Large intestine (tissue), 3 donors: ENCODE data around the gene TFF2. TPM values are rescaled to one million over a fixed set of nuclear protein-coding genes. Genes with fewer than 3 reads are reported as not detected.
A peak's percentile ranks its signal among the peaks of the same experiment; 100 is the strongest.

Experiments used
- DNase-seq, 2 donors: peaks; one replicate each; pipeline versions ENCODE4 v3.0.0 to v3.0.0-alpha.2; 2013
- H3K27ac ChIP-seq: one replicate; pipeline ENCODE4 v1.5.1; 2013; ENCODE audit warnings: low read length
- H3K27me3 ChIP-seq: 2 replicates; pipeline ENCODE4 v1.6.1; 2013; ENCODE audit warnings: low read length; ENCODE audit not compliant: control insufficient read depth, insufficient read depth
- H3K36me3 ChIP-seq: 2 replicates; pipeline ENCODE4 v1.6.1; 2013; ENCODE audit warnings: low read length; ENCODE audit not compliant: control insufficient read depth, insufficient read depth
- H3K4me1 ChIP-seq: one replicate; pipeline ENCODE4 v1.6.1; 2013; ENCODE audit warnings: low read length; ENCODE audit not compliant: control insufficient read depth, insufficient read depth
- H3K4me3 ChIP-seq: one replicate; pipeline ENCODE4 v1.5.1; 2013; ENCODE audit warnings: low read length
- H3K9me3 ChIP-seq: one replicate; pipeline ENCODE4 v1.6.1; 2013; ENCODE audit warnings: mild to moderate bottlenecking, low read depth, low read length, moderate library complexity; ENCODE audit not compliant: control insufficient read depth
- WGBS: methylation state at CpG from one replicate; pipeline ENCODE4 v1.1.5; 2013; ENCODE audit warnings: low lambda C conversion rate; ENCODE audit not compliant: insufficient coverage; 5-methylcytosine and 5-hydroxymethylcytosine counted together
- polyA plus RNA-seq: library from polyadenylated mRNA; unstranded; fragments of 120-200 nt; gene quantifications from one replicate; pipeline ENCODE4 v1.2.1, GENCODE V29; 2013

The TFF2 gene
- polyA plus RNA-seq, 1 donor: 0.12 TPM

DNA sequence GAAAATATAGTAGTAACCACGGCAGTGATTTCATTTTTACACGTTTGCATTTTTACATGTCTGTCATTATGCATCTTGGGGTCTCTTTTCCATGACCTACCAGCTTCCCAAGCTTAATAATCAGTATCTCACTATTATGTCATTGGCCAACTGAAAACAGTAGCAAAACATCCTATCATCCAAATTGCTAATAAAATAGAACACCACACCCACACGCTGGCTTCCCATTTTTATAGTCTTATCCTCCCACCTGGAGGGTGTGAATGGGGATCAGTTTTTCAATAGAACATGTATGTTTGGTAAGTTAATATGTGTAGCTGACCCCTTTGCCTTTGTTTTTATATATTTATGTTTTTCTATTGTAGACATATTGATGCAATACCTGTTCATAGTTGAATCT, 47.4 kb downstream of the TFF2 start:
- no peak for DNase-seq
- WGBS: no CpG with 5 or more reads among the region's 3 CpGs
- no peaks in the 10 kb centered on the region for H3K36me3 ChIP-seq

DNA sequence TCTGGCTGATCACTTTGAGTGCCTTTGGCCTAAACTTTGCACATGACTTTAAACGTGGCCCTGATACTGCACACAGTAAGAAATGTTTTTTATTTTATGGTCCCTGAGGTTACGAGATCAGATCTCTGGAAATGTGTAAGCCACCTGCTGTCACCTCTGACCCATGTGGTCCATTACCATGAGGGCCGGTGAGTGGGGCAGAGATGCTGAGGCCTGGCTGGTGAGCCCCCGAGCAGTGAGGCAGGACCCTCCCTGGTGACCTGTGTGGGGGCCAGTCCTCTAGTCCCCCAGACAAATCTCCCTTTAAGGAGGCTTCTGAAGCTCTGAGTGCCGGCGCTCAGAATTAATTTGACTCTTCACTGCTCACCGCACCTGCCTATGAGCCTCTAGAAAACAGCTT, 48.0 kb downstream of the TFF2 start:
- WGBS: no CpG with 5 or more reads among the region's 7 CpGs
- no peak for DNase-seq
- no peaks in the 10 kb centered on the region for H3K9me3 ChIP-seq
- H3K36me3 ChIP-seq: no peaks in the 10 kb centered on the region
- no peak overlapping the region for H3K4me3 ChIP-seq
- H3K27ac ChIP-seq: no peak overlapping the region
- H3K4me1 ChIP-seq: no peaks in the 10 kb centered on the region
- no peaks in the 10 kb centered on the region for H3K27me3 ChIP-seq

More for the DNA sequence above, 47.4 kb downstream of the TFF2 start:
- H3K4me3 ChIP-seq: no peak overlapping the region
- no peak overlapping the region for H3K27ac ChIP-seq
- no peaks in the 10 kb centered on the region for H3K9me3 ChIP-seq
- no peaks in the 10 kb centered on the region for H3K27me3 ChIP-seq
- H3K4me1 ChIP-seq: no peaks in the 10 kb centered on the region

DNA sequence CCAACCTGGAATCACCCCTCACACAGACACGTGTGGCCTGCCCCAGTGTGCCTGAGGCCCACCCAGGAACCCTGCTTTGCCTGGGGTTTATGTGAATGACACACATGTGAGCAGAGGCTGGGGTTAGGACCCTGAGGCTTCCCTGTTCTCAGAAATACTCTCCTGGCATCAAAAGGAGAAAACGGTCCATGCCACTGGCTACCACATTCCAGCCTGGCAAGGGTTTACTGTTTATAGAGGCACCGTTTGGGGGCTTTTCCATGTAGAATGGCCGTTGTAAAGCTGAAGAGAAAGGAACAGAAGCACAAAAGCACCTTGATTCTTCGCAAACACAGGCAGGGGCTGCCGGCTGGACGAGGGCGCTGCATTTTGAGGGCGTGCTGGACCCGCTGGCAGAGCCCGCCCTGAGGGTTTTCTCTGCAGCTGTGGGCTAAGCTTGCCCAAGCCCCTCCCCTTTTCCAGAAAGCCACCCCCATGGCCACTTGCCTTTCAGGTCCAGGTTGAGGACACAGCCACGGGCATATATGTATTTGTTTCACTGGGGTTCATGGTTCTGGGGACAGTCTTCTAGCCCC, 48.6 kb downstream of the TFF2 start:
- no peak overlapping the region for H3K27ac ChIP-seq
- H3K9me3 ChIP-seq: no peaks in the 10 kb centered on the region
- H3K27me3 ChIP-seq: no peaks in the 10 kb centered on the region
- no peaks in the 10 kb centered on the region for H3K4me1 ChIP-seq
- H3K36me3 ChIP-seq: no peaks in the 10 kb centered on the region
- no peak for DNase-seq
- WGBS: no CpG with 5 or more reads among the region's 12 CpGs
- H3K4me3 ChIP-seq: no peak overlapping the region

DNA sequence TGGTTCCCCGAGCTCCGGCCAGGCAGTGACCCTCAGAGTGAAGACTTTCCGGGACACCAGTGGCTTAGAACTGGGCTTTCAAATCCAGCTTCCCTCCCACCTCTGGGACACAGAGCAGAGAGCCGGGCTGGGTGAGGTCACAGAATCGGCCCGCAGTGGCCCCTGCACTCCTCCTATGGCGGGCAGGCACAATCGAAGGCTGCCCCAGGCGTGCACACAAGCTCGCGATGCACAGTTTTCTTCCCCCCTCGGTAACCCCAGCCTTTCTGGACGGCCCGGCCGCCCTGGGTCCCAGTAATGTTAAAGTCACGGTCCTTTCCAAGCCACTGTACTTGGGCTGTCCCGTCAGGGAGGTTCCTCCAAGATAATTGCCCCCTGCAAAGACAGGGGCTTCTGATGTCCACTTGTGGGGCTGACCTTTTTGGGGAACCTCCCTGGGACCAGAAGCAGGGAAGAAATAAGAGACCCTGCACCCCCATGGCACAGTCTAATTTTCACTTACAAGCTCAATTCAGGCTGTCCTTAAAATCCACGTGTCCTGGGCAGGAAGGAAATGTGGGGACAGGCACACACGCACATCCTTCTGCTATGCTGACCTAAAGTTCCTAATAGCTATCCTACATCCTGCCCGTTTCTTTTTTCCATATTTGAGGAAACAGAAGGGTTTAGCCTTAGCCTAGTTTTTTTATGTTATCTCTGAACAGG, 49.3 kb downstream of the TFF2 start:
- H3K27me3 ChIP-seq: no peaks in the 10 kb centered on the region
- no peak overlapping the region for H3K27ac ChIP-seq
- H3K4me3 ChIP-seq: no peak overlapping the region
- no peak for DNase-seq
- H3K36me3 ChIP-seq: no peaks in the 10 kb centered on the region
- H3K9me3 ChIP-seq: no peaks in the 10 kb centered on the region
- WGBS: no CpG with 5 or more reads among the region's 20 CpGs
- no peaks in the 10 kb centered on the region for H3K4me1 ChIP-seq

DNA sequence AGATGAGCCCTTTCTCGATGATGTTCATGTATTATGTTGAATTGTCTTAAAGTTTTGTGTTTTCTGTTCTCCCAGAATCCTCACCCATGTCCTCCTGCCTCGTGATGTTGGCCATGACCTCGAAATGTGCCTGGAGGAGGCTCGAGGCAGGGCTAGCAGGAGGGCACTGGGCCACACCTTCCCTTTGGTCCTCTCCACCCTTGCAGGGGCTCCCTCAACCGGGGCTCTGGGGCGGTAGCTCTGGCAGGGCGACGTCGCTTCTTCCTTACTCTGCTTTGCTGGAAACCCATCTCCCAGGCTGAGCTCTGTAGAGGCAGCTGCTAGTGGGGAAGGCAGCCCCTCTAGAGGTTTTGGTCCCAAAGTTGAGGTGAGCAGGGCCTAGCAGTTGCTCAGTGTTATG, 49.8 kb downstream of the TFF2 start:
- Histone ChIP-seq H3K9me3 (no peaks in the 10 kb centered on the region), H3K4me3 (no peak overlapping the region), H3K27ac (no peak overlapping the region), H3K4me1 (no peaks in the 10 kb centered on the region), H3K36me3 (peaks cover 2% of the 10 kb centered on the region), H3K27me3 (peaks cover 2% of the 10 kb centered on the region)
- WGBS: no CpG with 5 or more reads among the region's 9 CpGs
- DNase-seq: no peak

DNA sequence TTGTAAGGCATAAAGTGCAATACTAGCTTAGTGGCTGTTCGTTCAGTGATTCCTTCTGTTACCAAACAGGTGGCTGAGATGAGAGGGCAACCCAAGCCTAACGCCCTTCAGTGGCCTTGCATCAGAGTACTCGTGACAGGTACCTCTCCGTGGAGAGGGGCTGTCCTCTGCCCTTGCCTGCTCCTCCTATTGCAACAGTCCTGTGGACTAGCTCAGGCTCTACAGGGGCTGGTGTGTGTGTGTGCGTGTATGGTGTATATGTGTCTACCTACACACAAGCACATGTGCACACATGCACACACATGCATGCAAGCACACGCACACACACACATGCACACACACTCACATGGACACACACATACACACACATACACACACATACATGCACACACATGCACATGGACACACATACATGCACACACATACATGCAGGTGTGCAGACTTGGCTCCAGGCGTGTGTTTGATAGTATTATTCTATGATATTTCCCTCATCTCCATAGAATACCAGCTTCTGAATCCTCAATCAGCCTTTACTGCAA, 50.7 kb downstream of the TFF2 start:
- Histone ChIP-seq H3K4me3 (no peak overlapping the region), H3K9me3 (no peaks in the 10 kb centered on the region), H3K4me1 (no peaks in the 10 kb centered on the region), H3K27me3 (peaks cover 2% of the 10 kb centered on the region), H3K27ac (no peak overlapping the region), H3K36me3 (peaks cover 2% of the 10 kb centered on the region)
- no peak for DNase-seq
- WGBS: no CpG with 5 or more reads among the region's 7 CpGs

DNA sequence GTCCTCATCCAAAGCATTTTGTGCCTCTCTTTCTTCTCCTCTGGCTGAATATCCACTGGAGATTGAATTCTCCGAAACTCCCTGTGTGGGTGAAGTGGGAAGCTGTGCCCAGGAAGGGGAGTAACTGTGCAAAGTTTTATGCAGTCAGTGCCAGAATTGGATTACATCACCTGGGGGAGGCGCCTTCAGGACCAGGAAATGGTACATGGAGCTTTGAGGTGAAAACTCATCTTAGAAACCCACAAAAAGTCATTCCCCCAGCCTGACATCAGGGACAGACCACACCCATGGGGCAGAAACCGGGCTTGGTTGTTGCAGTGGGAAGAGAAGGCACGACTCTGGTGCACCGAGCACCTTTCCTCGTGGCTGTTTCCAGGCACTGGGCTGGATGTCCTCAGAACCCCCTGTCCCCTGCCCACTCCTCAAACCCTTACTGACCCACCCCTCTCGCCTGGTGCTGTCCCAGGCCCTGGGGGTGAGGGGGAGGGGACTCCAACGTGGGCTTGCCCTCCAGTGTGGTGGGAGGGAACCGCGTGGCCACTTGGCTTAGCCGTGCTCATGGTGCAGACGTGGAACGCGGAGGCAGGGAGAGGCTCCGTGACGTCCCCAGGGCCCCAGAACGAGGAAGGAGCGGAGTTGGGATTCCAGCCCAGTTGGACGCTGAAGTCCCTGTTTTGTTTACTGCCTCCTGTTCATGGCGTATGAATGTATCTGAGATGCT, 51.3 kb downstream of the TFF2 start:
- peaks cover 2% of the 10 kb centered on the region for H3K36me3 ChIP-seq
- no CpG with 5 or more reads among the region's 20 CpGs for WGBS
- H3K27ac ChIP-seq: no peak overlapping the region
- no peak overlapping the region for H3K4me3 ChIP-seq
- peaks cover 2% of the 10 kb centered on the region for H3K27me3 ChIP-seq
- H3K9me3 ChIP-seq: no peaks in the 10 kb centered on the region
- H3K4me1 ChIP-seq: no peaks in the 10 kb centered on the region
- DNase-seq: no peak

DNA sequence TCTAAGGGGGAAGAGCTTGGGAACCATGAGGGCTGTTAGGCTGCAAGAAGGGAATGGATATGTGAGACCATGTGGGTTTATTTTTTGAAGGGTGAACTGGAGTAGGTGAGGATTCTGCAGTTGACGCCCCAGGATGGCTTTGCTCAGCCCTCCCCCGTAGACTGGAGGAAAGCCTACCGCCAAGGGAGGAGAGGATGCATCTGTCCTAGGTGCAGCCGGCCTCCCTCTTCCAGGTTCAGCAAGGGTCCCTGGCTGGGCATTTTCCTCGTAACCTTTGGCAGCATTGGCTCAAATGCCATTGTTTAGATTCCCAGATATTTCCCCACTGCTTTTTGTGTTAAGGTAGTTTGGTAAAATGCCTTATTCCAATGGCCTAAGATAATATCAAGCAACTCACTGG, 52.1 kb downstream of the TFF2 start:
- no CpG with 5 or more reads among the region's 5 CpGs for WGBS
- Histone ChIP-seq H3K4me3 (no peak overlapping the region), H3K4me1 (no peaks in the 10 kb centered on the region)

DNA sequence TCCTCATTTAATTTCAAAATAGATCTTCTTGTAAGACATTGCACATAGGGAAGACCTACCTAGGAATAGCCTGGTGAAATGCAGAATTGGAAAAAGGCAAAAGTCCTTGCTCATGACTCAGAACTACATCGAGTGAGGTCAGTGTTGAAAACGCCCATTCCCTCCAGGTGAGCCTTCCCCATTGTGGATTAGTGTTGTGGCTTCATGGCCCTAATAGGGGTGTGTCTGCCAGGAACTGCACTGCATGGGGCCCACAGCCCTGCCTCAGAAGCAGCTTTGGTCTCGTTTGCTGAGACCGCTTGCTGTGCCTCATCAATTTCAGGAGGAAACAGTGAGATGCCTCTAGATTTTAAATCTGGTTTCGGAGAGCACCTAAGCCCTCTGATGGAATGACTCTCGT, 52.6 kb downstream of the TFF2 start:
- Histone ChIP-seq H3K36me3 (peaks cover 2% of the 10 kb centered on the region), H3K4me3 (no peak overlapping the region), H3K9me3 (peaks cover 8% of the 10 kb centered on the region), H3K4me1 (no peaks in the 10 kb centered on the region), H3K27me3 (peaks cover 2% of the 10 kb centered on the region), H3K27ac (no peak overlapping the region)
- no CpG with 5 or more reads among the region's 6 CpGs for WGBS
- peak; percentile 62 to 68 for DNase-seq

More for the DNA sequence above, 52.1 kb downstream of the TFF2 start:
- Histone ChIP-seq H3K27me3 (peaks cover 2% of the 10 kb centered on the region), H3K9me3 (peaks cover 4% of the 10 kb centered on the region), H3K36me3 (peaks cover 2% of the 10 kb centered on the region), H3K27ac (no peak overlapping the region)
- no peak for DNase-seq

DNA sequence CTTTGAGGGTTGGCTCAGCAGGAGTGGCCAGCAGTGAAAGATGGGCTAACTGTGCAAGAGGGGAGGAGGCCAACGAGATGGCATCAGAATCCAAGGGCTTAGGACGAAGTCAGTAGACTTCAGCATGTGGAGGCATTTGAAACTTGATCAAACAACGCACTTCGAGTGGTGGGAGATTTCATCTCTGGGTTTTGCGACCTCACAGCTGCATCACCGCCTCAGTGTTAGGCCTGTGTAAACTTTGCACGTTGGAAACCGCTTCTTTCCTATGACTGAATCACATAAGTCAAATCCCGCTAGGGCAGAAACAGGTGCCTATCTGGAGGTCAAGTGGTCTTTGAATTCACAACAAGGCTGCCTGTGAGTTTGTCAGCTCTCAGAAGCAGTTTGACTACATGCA, 53.4 kb downstream of the TFF2 start:
- Histone ChIP-seq H3K27ac (no peak overlapping the region), H3K27me3 (peaks cover 2% of the 10 kb centered on the region), H3K4me1 (no peaks in the 10 kb centered on the region), H3K36me3 (peaks cover 2% of the 10 kb centered on the region), H3K4me3 (no peak overlapping the region), H3K9me3 (peaks cover 15% of the 10 kb centered on the region)
- WGBS: no CpG with 5 or more reads among the region's 9 CpGs
- no peak for DNase-seq
